Motor neuron (in vitro differentiated cells): Measurements from ENCODE around the gene NOVA1. TPM values are rescaled to one million over a fixed set of nuclear protein-coding genes. Genes with fewer than 3 reads are reported as not detected.

Experiments
- ATAC-seq, 8 experiments: fragments of 200-7000 bp; cut with Tn5 transposase; replicated peaks in 6 of 8; 2 replicates each; pipeline ENCODE4 v1.8.0; 2021; ENCODE audit warnings: mild to moderate bottlenecking in 8 of 8, moderate library complexity in 8 of 8
- H3K27ac ChIP-seq, 2 donors: fragments of 250-450 bp; sonication (Bioruptor Pico); 2 replicates each; pipeline ENCODE4 v1.9.0; 2021; ENCODE audit warnings: antibody characterized with exemption in 2 of 2, mild to moderate bottlenecking in 2 of 2, moderate library complexity in 1 of 2
- H3K4me1 ChIP-seq, 2 donors: fragments of 250-450 bp; sonication (Bioruptor Pico); replicated peaks in 1 of 2; 2 replicates each; pipeline ENCODE4 v1.6.1; 2021; ENCODE audit warnings: antibody characterized with exemption in 2 of 2, mild to moderate bottlenecking in 2 of 2, moderate library complexity in 1 of 2
- H3K4me3 ChIP-seq, 5 donors: fragments of 250-450 bp; sonication (Bioruptor Pico); 2 replicates each; pipeline ENCODE4 v1.9.0; 2021; ENCODE audit warnings: antibody characterized with exemption in 5 of 5, mild to moderate bottlenecking in 5 of 5, moderate library complexity in 4 of 5
- WGBS, 10 experiments: fragments of 450-650 bp; shearing (Covaris generic); methylation state at CpG; one replicate each; pipeline ENCODE4 v1.0.0; 2022; 5-methylcytosine and 5-hydroxymethylcytosine counted together
- in situ Hi-C, 9 experiments: fragments of 400-800 bp; cut with MboI; loops; one replicate each; pipeline ENCODE4 v1.15.0; 2021; ENCODE audit warnings: low sequenced_read_pairs in 9 of 9, low pct_unique_long_range_greater_than_20kb in 2 of 9; ENCODE audit not compliant: unreplicated experiment in 9 of 9
- total RNA-seq, 8 experiments: library from RNA; unstranded; fragments of 300-600 nt; gene quantifications; 2 replicates each; pipeline versions ENCODE4 v1.2.3 to v1.2.4, GENCODE V29; 2022

The NOVA1 gene
- total RNA-seq, 8 experiments from 2014 or later: 1.9 to 111 (median 51.1) TPM

GRCh38 chr14:26410189-26410685, 187.6 kb downstream of the NOVA1 start:
- no peak overlapping the region for H3K4me3 ChIP-seq
- in situ Hi-C loops: no loop called here
- no peak overlapping the region for H3K27ac ChIP-seq
- H3K4me1 ChIP-seq: no peaks in the 10 kb centered on the region
- peak in 1 of 8 experiments; percentile 35 for ATAC-seq

- no peak for ATAC-seq
- in situ Hi-C loops: no loop called here
- no peak overlapping the region for H3K4me3 ChIP-seq
- H3K4me1 ChIP-seq: peaks cover 21 to 22% of the 10 kb centered on the region in 2 donors
- 36 to 100% (median 73%) methylated on average over 1 to 7 of the region's 7 CpGs; no CpG with 5 or more reads in 1 of the 10 experiments for WGBS, 10 experiments
- no peak overlapping the region for H3K27ac ChIP-seq
Measured at GRCh38 chr14:26404927-26405326, 192.9 kb downstream of the NOVA1 start.

GRCh38 chr14:26403760-26404159, 194.1 kb downstream of the NOVA1 start:
- 13 to 100% (median 30%) methylated on average over 1 to 3 of the region's 3 CpGs; no CpG with 5 or more reads in 1 of the 10 experiments for WGBS, 10 experiments
- in situ Hi-C loops: no loop called here

GRCh38 chr14:26402126-26402525, 195.7 kb downstream of the NOVA1 start:
- 0 to 67% (median 45%) methylated on average over 1 to 2 of the region's 2 CpGs; no CpG with 5 or more reads in 5 of the 10 experiments for WGBS, 10 experiments
- Histone ChIP-seq H3K4me3 (no peak overlapping the region), H3K27ac (no peak overlapping the region), H3K4me1 (peaks cover 21 to 22% of the 10 kb centered on the region in 2 donors)
- peak in 3 of 8 experiments; percentile 53 to 67 (median 64) for ATAC-seq
- in situ Hi-C loops: no loop called here

More at GRCh38 chr14:26403760-26404159, 194.1 kb downstream of the NOVA1 start:
- Histone ChIP-seq H3K4me3 (no peak overlapping the region), H3K27ac (no peak overlapping the region), H3K4me1 (peaks cover 21 to 22% of the 10 kb centered on the region in 2 donors)
- ATAC-seq: no peak

GRCh38 chr14:26401179-26401968, 196.5 kb downstream of the NOVA1 start:
- H3K4me3 ChIP-seq: no peak overlapping the region
- in situ Hi-C loops: no loop called here
- no peak overlapping the region for H3K27ac ChIP-seq
- H3K4me1 ChIP-seq: peaks cover 21 to 22% of the 10 kb centered on the region in 2 donors
- peak in 5 of 8 experiments; percentile 51 to 64 (median 62) for ATAC-seq
- 0 to 85% (median 72%) methylated on average over 1 to 10 of the region's 11 CpGs; no CpG with 5 or more reads in 1 of the 10 experiments for whole genome bisulfite sequencing, 10 experiments

GRCh38 chr14:26400373-26400772, 197.5 kb downstream of the NOVA1 start:
- H3K27ac ChIP-seq: no peak overlapping the region
- WGBS, 10 experiments: 0 to 100% methylated on average over 1 of the region's 1 CpG; no CpG with 5 or more reads in 8 of the 10 experiments
- peaks cover 21 to 22% of the 10 kb centered on the region in 2 donors for H3K4me1 ChIP-seq
- in situ Hi-C loops: no loop called here
- H3K4me3 ChIP-seq: no peak overlapping the region
- ATAC-seq: peak in 5 of 8 experiments; percentile 35 to 60 (median 40)

GRCh38 chr14:26398616-26399015, 199.2 kb downstream of the NOVA1 start:
- no peak for ATAC-seq
- in situ Hi-C loops: no loop called here
- peaks cover 31 to 33% of the 10 kb centered on the region in 2 donors for H3K4me1 ChIP-seq
- no peak overlapping the region for H3K27ac ChIP-seq
- H3K4me3 ChIP-seq: no peak overlapping the region
